H9 (cell line): ENCODE results near the gene RBBP4. TPM values are rescaled to one million over a fixed set of nuclear protein-coding genes. Genes with fewer than 3 reads are reported as not detected.

Experiments
- DNase-seq: peaks from one replicate; pipeline ENCODE4 v3.0.0-alpha.2; 2017
- H2AFZ ChIP-seq: one replicate; pipeline ENCODE4 v1.6.1; 2013; ENCODE audit warnings: mild to moderate bottlenecking, low read length, control low read depth, moderate library complexity
- H2AK5ac ChIP-seq: 2 replicates; pipeline ENCODE4 v1.6.1; 2013; ENCODE audit warnings: low read length, control low read depth, mixed read lengths; ENCODE audit not compliant: insufficient read length
- H2BK120ac ChIP-seq: one replicate; pipeline ENCODE4 v1.6.1; 2013; ENCODE audit warnings: low read depth, mild to moderate bottlenecking, low read length, control low read depth, inconsistent platforms; ENCODE audit not compliant: poor library complexity, severe bottlenecking
- H2BK12ac ChIP-seq: 2 replicates; pipeline ENCODE4 v1.6.1; 2013; ENCODE audit warnings: low read length, control low read depth, mixed read lengths, low read depth; ENCODE audit not compliant: insufficient read length
- H2BK15ac ChIP-seq: 2 replicates; pipeline ENCODE4 v1.6.1; 2013; ENCODE audit warnings: low read depth, low read length, control low read depth
- H2BK20ac ChIP-seq: one replicate; pipeline ENCODE4 v1.6.1; 2013; ENCODE audit warnings: low read depth, mild to moderate bottlenecking, low read length, control low read depth, inconsistent platforms; ENCODE audit not compliant: poor library complexity, severe bottlenecking
- H2BK5ac ChIP-seq: 2 replicates; pipeline ENCODE4 v1.6.1; 2013; ENCODE audit warnings: low read length, control low read depth, mixed read lengths; ENCODE audit not compliant: insufficient read length
- H3K14ac ChIP-seq: 2 replicates; pipeline ENCODE4 v1.6.1; 2013; ENCODE audit warnings: low read length, control low read depth; ENCODE audit not compliant: insufficient read depth
- H3K18ac ChIP-seq: 2 replicates; pipeline ENCODE4 v1.6.1; 2013; ENCODE audit warnings: low read depth, mild to moderate bottlenecking, mixed read lengths, low read length, control low read depth; ENCODE audit not compliant: insufficient read length
- H3K23ac ChIP-seq: 2 replicates; pipeline ENCODE4 v1.6.1; 2013; ENCODE audit warnings: low read length, control low read depth, mixed read lengths, low read depth; ENCODE audit not compliant: insufficient read length
- H3K23me2 ChIP-seq: 2 replicates; pipeline ENCODE4 v1.6.1; 2013; ENCODE audit warnings: low read depth, mild to moderate bottlenecking, mixed read lengths, low read length, control low read depth; ENCODE audit not compliant: insufficient read length, poor library complexity, severe bottlenecking
- H3K27ac ChIP-seq: 2 replicates; pipeline ENCODE4 v1.5.1; 2013; ENCODE audit warnings: low read length, control low read depth, mixed read lengths, low read depth; ENCODE audit not compliant: insufficient read length
- H3K27me3 ChIP-seq: 2 replicates; pipeline ENCODE4 v1.6.1; 2013; ENCODE audit warnings: low read length, control low read depth, inconsistent platforms; ENCODE audit not compliant: insufficient read depth
- H3K4ac ChIP-seq: 2 replicates; pipeline ENCODE4 v1.6.1; 2013; ENCODE audit warnings: low read depth, mild to moderate bottlenecking, control low read depth, inconsistent platforms, low read length, moderate library complexity
- H3K4me1 ChIP-seq: 2 replicates; pipeline ENCODE4 v1.6.1; 2013; ENCODE audit warnings: low read length, control low read depth, inconsistent platforms; ENCODE audit not compliant: insufficient read depth
- H3K4me2 ChIP-seq: 2 replicates; pipeline ENCODE4 v1.6.1; 2013; ENCODE audit warnings: low read length, control low read depth, mixed read lengths; ENCODE audit not compliant: insufficient read length, insufficient read depth
- H3K56ac ChIP-seq: 2 replicates; pipeline ENCODE4 v1.6.1; 2013; ENCODE audit warnings: low read depth, mild to moderate bottlenecking, mixed read lengths, low read length, control low read depth; ENCODE audit not compliant: insufficient read length
- H3K79me1 ChIP-seq: 2 replicates; pipeline ENCODE4 v1.6.1; 2013; ENCODE audit warnings: low read depth, mild to moderate bottlenecking, moderate library complexity, low read length, control low read depth, inconsistent platforms; ENCODE audit not compliant: insufficient read depth, poor library complexity, severe bottlenecking
- H3K79me2 ChIP-seq: 2 replicates; pipeline ENCODE4 v1.6.1; 2013; ENCODE audit warnings: low read length, control low read depth, inconsistent platforms; ENCODE audit not compliant: insufficient read depth
- H3K9ac ChIP-seq: 2 replicates; pipeline ENCODE4 v1.6.1; 2013; ENCODE audit warnings: low read length, control low read depth, mixed read lengths; ENCODE audit not compliant: insufficient read length; ENCODE audit errors: extremely low read depth
- H3K9me3 ChIP-seq: one replicate; pipeline ENCODE4 v1.6.1; 2013; ENCODE audit warnings: low read depth, low read length, inconsistent platforms; ENCODE audit not compliant: control insufficient read depth
- H3T11ph ChIP-seq: one replicate; pipeline ENCODE4 v1.6.1; 2013; ENCODE audit warnings: mild to moderate bottlenecking, low read length, control low read depth, inconsistent platforms
- H4K20me1 ChIP-seq: one replicate; pipeline ENCODE4 v1.6.1; 2013; ENCODE audit not compliant: control insufficient read depth, insufficient read length, insufficient read depth
- H4K5ac ChIP-seq: 2 replicates; pipeline ENCODE4 v1.6.1; 2013; ENCODE audit warnings: low read depth, mild to moderate bottlenecking, mixed read lengths, low read length, control low read depth; ENCODE audit not compliant: insufficient read length
- H4K8ac ChIP-seq: replicated peaks from 2 replicates; pipeline ENCODE4 v1.6.1; 2013; ENCODE audit warnings: low read length, control low read depth, mixed read lengths, low read depth; ENCODE audit not compliant: insufficient read length
- H4K91ac ChIP-seq: 2 replicates; pipeline ENCODE4 v1.6.1; 2013; ENCODE audit warnings: low read depth, mild to moderate bottlenecking, moderate library complexity, mixed read lengths, low read length, control low read depth; ENCODE audit not compliant: insufficient read length
- H3K27ac Mint-ChIP-seq, 3 experiments: 2 replicates in 2 of 3; 3 replicates in 1 of 3; pipeline ENCODE4 v1.8.0; 2020 to 2021; ENCODE audit warnings: mixed read lengths in 3 of 3, mild to moderate bottlenecking in 1 of 3, moderate library complexity in 1 of 3
- H3K27me3 Mint-ChIP-seq: 2 replicates; pipeline ENCODE4 v1.8.0; 2021; ENCODE audit warnings: low read depth, mild to moderate bottlenecking, moderate library complexity, mixed read lengths
- H3K36me3 Mint-ChIP-seq, 3 experiments: 2 replicates in 2 of 3; 3 replicates in 1 of 3; pipeline ENCODE4 v1.8.0; 2020 to 2021; ENCODE audit warnings: low read depth in 3 of 3, mixed read lengths in 3 of 3; ENCODE audit not compliant: insufficient read depth in 1 of 3
- H3K4me1 Mint-ChIP-seq, 2 experiments: 2 replicates each; pipeline ENCODE4 v1.8.0; 2020; ENCODE audit warnings: mixed read lengths in 2 of 2
- H3K4me3 Mint-ChIP-seq, 2 experiments: 2 replicates in 1 of 2; 3 replicates in 1 of 2; pipeline ENCODE4 v1.8.0; 2020 to 2021; ENCODE audit warnings: mild to moderate bottlenecking in 2 of 2, mixed read lengths in 2 of 2, moderate library complexity in 1 of 2
- H3K9me3 Mint-ChIP-seq, 2 experiments: 2 replicates in 1 of 2; 3 replicates in 1 of 2; pipeline ENCODE4 v1.8.0; 2020; ENCODE audit warnings: mild to moderate bottlenecking in 2 of 2, mixed read lengths in 2 of 2, moderate library complexity in 1 of 2
- WGBS: extraction: QIAGEN DNeasy Blood & Tissue Kit; methylation state at CpG from one replicate; pipeline ENCODE4 v1.1.7; 2013; ENCODE audit warnings: missing lambda C conversion rate, low lambda C conversion rate, mixed read lengths; ENCODE audit not compliant: insufficient read length; ENCODE audit errors: extremely low coverage; 5-methylcytosine and 5-hydroxymethylcytosine counted together
- total RNA-seq: library from RNA; stranded (reverse); gene quantifications from 2 replicates; pipeline ENCODE4 v1.2.1, GENCODE V29; 2021
- TF ChIP-seq, protein P1 (sequence below): fragments of 200-600 bp; sonication (generic); conservative IDR thresholded peaks from 3 replicates; pipeline ENCODE4 v1.8.0; 2021; ENCODE audit warnings: antibody characterized with exemption, mild to moderate bottlenecking

The RBBP4 gene
- total RNA-seq, 1 experiment from 2014 or later, result 416 TPM

DNA sequence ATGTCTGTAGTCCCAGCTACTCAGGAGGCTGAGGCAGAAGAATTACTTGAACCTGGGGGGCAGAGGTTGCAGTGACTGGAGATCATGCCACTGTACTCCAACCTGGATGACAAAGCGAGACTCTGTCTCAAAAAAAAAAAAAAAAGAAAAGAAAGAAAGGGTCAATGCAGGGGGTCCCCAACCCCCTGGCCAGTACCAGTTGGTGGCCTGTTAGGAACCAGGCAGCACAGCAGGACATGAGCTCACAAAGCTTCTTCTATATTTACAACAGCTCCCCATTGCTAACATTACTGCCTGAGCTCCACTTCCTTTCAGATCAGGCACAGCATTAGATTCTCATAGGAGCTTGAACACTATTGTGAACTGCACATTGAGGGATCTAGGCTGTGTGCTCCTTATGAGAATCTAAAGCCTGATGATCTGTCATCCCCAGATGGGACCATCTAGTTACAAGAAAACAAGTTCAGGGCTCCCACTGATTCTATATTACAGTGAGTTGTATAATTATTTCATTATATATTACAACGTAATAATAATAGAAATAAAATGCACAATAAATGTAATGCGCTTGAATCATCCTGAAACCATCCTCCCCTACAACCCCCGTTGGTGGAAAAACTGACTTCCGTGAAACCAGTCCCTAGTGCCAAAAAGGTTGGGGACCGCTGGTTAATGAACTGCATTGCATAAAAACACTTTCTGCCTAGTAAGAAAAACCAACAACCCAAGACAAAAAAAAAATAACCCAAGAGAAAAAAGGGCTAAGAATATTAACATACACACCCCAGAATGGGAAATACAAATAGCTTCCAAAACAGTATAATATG lies 3.5 kb upstream of the RBBP4 start:
- DNase-seq, result no peak
- no peak overlapping the region for H3K14ac ChIP-seq
- no peak overlapping the region for H4K8ac ChIP-seq
- no peak overlapping the region for H3K4me3 Mint-ChIP-seq
- no peak overlapping the region for H3K56ac ChIP-seq
- no peak overlapping the region for H4K91ac ChIP-seq
- no peak overlapping the region for H3K27ac ChIP-seq
- H3K4me1 Mint-ChIP-seq, result peaks cover 13 to 23% of the 10 kb centered on the region in 2 experiments
- no peaks in the 10 kb centered on the region for H3K27me3 Mint-ChIP-seq
- TF ChIP-seq, protein P1, sequence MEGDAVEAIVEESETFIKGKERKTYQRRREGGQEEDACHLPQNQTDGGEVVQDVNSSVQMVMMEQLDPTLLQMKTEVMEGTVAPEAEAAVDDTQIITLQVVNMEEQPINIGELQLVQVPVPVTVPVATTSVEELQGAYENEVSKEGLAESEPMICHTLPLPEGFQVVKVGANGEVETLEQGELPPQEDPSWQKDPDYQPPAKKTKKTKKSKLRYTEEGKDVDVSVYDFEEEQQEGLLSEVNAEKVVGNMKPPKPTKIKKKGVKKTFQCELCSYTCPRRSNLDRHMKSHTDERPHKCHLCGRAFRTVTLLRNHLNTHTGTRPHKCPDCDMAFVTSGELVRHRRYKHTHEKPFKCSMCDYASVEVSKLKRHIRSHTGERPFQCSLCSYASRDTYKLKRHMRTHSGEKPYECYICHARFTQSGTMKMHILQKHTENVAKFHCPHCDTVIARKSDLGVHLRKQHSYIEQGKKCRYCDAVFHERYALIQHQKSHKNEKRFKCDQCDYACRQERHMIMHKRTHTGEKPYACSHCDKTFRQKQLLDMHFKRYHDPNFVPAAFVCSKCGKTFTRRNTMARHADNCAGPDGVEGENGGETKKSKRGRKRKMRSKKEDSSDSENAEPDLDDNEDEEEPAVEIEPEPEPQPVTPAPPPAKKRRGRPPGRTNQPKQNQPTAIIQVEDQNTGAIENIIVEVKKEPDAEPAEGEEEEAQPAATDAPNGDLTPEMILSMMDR, result no peak
- H3K4ac ChIP-seq, result no peak overlapping the region
- H3K9ac ChIP-seq, result no peak overlapping the region
- no peaks in the 10 kb centered on the region for H4K20me1 ChIP-seq
- no peaks in the 10 kb centered on the region for H3K79me1 ChIP-seq
- H3K27ac Mint-ChIP-seq, result no peak overlapping the region
- H3K4me2 ChIP-seq, result no peak overlapping the region
- no peaks in the 10 kb centered on the region for H3K9me3 ChIP-seq
- no peak overlapping the region for H2BK5ac ChIP-seq
- peaks cover 29 to 34% (median 33%) of the 10 kb centered on the region in 3 experiments for H3K36me3 Mint-ChIP-seq
- no peak overlapping the region for H3T11ph ChIP-seq
- H2BK15ac ChIP-seq, result no peak overlapping the region
- no peak overlapping the region for H2BK12ac ChIP-seq
- no peaks in the 10 kb centered on the region for H3K27me3 ChIP-seq
- H3K23ac ChIP-seq, result no peak overlapping the region
- no peaks in the 10 kb centered on the region; the same call in 1 of the 2 replicates for H3K4me1 ChIP-seq
- peaks cover 20% of the 10 kb centered on the region; the same call in 1 of the 2 replicates for H3K79me2 ChIP-seq
- H2BK120ac ChIP-seq, result no peak overlapping the region
- no peak overlapping the region for H2AK5ac ChIP-seq
- no peak overlapping the region for H2BK20ac ChIP-seq
- no peak overlapping the region for H3K18ac ChIP-seq
- H3K23me2 ChIP-seq, result peaks cover 7% of the 10 kb centered on the region
- no peak overlapping the region for H2AFZ ChIP-seq
- WGBS, result no CpG with 5 or more reads among the region's 6 CpGs
- peaks cover 0 to 5% of the 10 kb centered on the region in 2 experiments; a peak in 4 of 5 replicates for H3K9me3 Mint-ChIP-seq
- H4K5ac ChIP-seq, result no peak overlapping the region
